Stimulated activated CD4-positive, alpha-beta T cell treated with anti-CD3 and anti-CD28 coated beads, TNF-alpha, amount 100 ng/mL, for 4 hours (primary cell): ENCODE data around the gene FOXJ1.

Source experiments
- DNase-seq, 3 experiments: peaks; one replicate each; pipeline ENCODE4 v3.0.0-alpha.2; 2020; ENCODE audit warnings: low read depth in 3 of 3

Gene FOXJ1

GRCh38 chr17:76091526-76092286 lies 49.3 kb downstream of the FOXJ1 start:
- no peak for DNase-seq

- DNase-seq = no peak
Measured at GRCh38 chr17:76090517-76091129, 50.4 kb downstream of the FOXJ1 start.

- DNase-seq = no peak
Measured at GRCh38 chr17:76089680-76090516, 51.1 kb downstream of the FOXJ1 start.

- DNase-seq = no peak
Measured at GRCh38 chr17:76088868-76089576, 52.0 kb downstream of the FOXJ1 start.

- DNase-seq = no peak
Measured at GRCh38 chr17:76088041-76088867, 52.8 kb downstream of the FOXJ1 start.

GRCh38 chr17:76087531-76087930 lies 53.5 kb downstream of the FOXJ1 start:
- no peak for DNase-seq

- DNase-seq = no peak
Measured at GRCh38 chr17:76086384-76086783, 54.7 kb downstream of the FOXJ1 start.
